Peyer's patch (tissue), 4 donors: Measurements from ENCODE around the gene COL6A1. TPM values are rescaled to one million over a fixed set of nuclear protein-coding genes. Genes with fewer than 3 reads are reported as not detected.
A peak's percentile ranks its signal among the peaks of the same experiment; 100 is the strongest.

ENCODE experiments used
- DNase-seq, 3 donors: peaks; one replicate each; pipeline ENCODE4 v3.0.0-alpha.2; 2017 to 2019
- H3K27ac ChIP-seq, 4 donors: fragments of 200-600 bp; sonication (generic); one replicate each; pipeline ENCODE4 v1.5.1; 2016 to 2019
- H3K27me3 ChIP-seq, 2 donors: fragments of 200-600 bp; sonication (generic); one replicate each; pipeline ENCODE4 v1.5.1; 2019
- H3K36me3 ChIP-seq, 3 donors: fragments of 200-600 bp; sonication (generic); one replicate each; pipeline ENCODE4 v1.5.1; 2016 to 2019
- H3K4me1 ChIP-seq, 4 donors: fragments of 200-600 bp; sonication (generic); one replicate each; pipeline ENCODE4 v1.5.1; 2016 to 2019
- H3K4me3 ChIP-seq, 4 donors: fragments of 200-600 bp; sonication (generic); 1 replicate in 3 of 4; 2 replicates in 1 of 4; pipeline ENCODE4 v1.5.1; 2016 to 2019; ENCODE audit warnings: mild to moderate bottlenecking in 1 of 4
- H3K9me3 ChIP-seq, 4 donors: fragments of 200-600 bp; sonication (generic); one replicate each; pipeline ENCODE4 v1.5.1; 2016 to 2019; ENCODE audit warnings: mild to moderate bottlenecking in 1 of 4
- CTCF ChIP-seq, 6 experiments: fragments of 450-650 bp in 4 of 6; fragments of 200-600 bp in 2 of 6; sonication (generic) in 1 of 6; IDR thresholded peaks; one replicate each; pipeline ENCODE4 v1.5.1; 2017 to 2019; ENCODE audit warnings: antibody characterized with exemption in 6 of 6, mild to moderate bottlenecking in 3 of 6, moderate library complexity in 1 of 6
- POLR2A ChIP-seq, 2 donors: fragments of 450-650 bp; IDR thresholded peaks; one replicate each; pipeline ENCODE4 v1.5.1; 2017; ENCODE audit warnings: antibody characterized with exemption in 2 of 2, mild to moderate bottlenecking in 2 of 2, moderate library complexity in 2 of 2
- total RNA-seq, 4 donors: library from RNA; depleted of rRNA; stranded (reverse); fragments of >200 nt; gene quantifications; one replicate each; pipeline ENCODE4 v1.1.0, GENCODE V29; 2016

The COL6A1 gene
- total RNA-seq, 4 donors from 2014 or later: 37.7 to 458 (median 161) TPM

DNA sequence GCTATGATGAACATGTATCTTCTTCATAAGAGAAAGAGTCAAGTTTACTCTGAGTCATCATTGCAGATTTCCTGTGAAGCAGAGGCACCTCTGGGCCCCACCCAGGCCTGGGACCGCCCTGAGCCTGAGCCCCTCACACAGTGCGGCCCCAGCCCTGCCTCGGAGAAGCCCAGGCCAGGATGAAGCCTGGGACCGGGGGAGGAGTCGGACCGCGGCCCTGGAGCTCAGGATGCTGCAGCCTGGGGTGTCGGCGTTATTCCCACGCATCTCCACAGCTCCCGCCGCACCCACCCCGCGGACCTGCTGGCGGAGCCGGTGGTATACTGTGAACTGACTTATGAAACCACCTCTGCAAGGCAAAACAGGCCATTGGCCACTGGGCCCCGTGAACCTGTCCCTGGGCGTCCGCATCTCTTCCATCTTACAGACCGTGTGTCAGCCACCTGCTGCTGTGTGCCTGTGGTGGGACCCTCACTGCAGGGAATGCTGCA is 2.4 kb upstream of the COL6A1 start:
- peak in 2 of 3 donors; percentile 44 to 49 for DNase-seq
- Histone ChIP-seq H3K4me3 (no peak overlapping the region), H3K36me3 (no peaks in the 10 kb centered on the region), H3K4me1 (peaks cover 0 to 31% (median 10%) of the 10 kb centered on the region in 4 donors), H3K9me3 (no peaks in the 10 kb centered on the region), H3K27ac (peak overlapping the region in 2 of 4 donors; percentile 72 to 77), H3K27me3 (peaks cover 0 to 4% of the 10 kb centered on the region in 2 donors)
- TF ChIP-seq CTCF (IDR thresholded peaks at IDR 0.05) (no peak), POLR2A (IDR thresholded peaks at IDR 0.05) (no peak)

- Histone ChIP-seq H3K4me3 (no peak overlapping the region), H3K27me3 (peaks cover 0 to 4% of the 10 kb centered on the region in 2 donors), H3K27ac (peak overlapping the region in 2 of 4 donors; percentile 31 to 77), H3K36me3 (no peaks in the 10 kb centered on the region), H3K9me3 (no peaks in the 10 kb centered on the region), H3K4me1 (peaks cover 0 to 27% (median 5%) of the 10 kb centered on the region in 4 donors)
- peak in 1 of 3 donors; percentile 45 for DNase-seq
- TF ChIP-seq POLR2A (IDR thresholded peaks at IDR 0.05): no peak
- TF ChIP-seq CTCF (IDR thresholded peaks at IDR 0.05): no peak
Measured at GRCh38 chr21:45979651-45980050, 1.9 kb upstream of the COL6A1 start.

- peaks cover 0 to under 1% of the 10 kb centered on the region in 2 donors for H3K27me3 ChIP-seq
- H3K9me3 ChIP-seq: no peaks in the 10 kb centered on the region
- no peaks in the 10 kb centered on the region for H3K36me3 ChIP-seq
- no peak overlapping the region for H3K4me3 ChIP-seq
- no peak for DNase-seq
- TF ChIP-seq POLR2A (IDR thresholded peaks at IDR 0.05): no peak
- TF ChIP-seq CTCF (IDR thresholded peaks at IDR 0.05): no peak
- H3K27ac ChIP-seq: peak overlapping the region in 1 of 4 donors; percentile 77
- H3K4me1 ChIP-seq: peaks cover 0 to 21% (median 5%) of the 10 kb centered on the region in 4 donors
Measured at GRCh38 chr21:45980271-45980670, 1.3 kb upstream of the COL6A1 start.

- H3K4me3 ChIP-seq: peak overlapping the region in 3 of 4 donors; percentile 9 to 67 (median 29)
- peaks cover 0 to 19% (median 5%) of the 10 kb centered on the region in 4 donors for H3K4me1 ChIP-seq
- no peaks in the 10 kb centered on the region for H3K27me3 ChIP-seq
- H3K27ac ChIP-seq: peak overlapping the region; percentile 47 to 77 (median 68)
- no peak for TF ChIP-seq POLR2A (IDR thresholded peaks at IDR 0.05)
- no peak for TF ChIP-seq CTCF (IDR thresholded peaks at IDR 0.05)
- no peaks in the 10 kb centered on the region for H3K9me3 ChIP-seq
- no peak for DNase-seq
- H3K36me3 ChIP-seq: no peaks in the 10 kb centered on the region
Measured at GRCh38 chr21:45980697-45981096, 873 bp upstream of the COL6A1 start.

DNA sequence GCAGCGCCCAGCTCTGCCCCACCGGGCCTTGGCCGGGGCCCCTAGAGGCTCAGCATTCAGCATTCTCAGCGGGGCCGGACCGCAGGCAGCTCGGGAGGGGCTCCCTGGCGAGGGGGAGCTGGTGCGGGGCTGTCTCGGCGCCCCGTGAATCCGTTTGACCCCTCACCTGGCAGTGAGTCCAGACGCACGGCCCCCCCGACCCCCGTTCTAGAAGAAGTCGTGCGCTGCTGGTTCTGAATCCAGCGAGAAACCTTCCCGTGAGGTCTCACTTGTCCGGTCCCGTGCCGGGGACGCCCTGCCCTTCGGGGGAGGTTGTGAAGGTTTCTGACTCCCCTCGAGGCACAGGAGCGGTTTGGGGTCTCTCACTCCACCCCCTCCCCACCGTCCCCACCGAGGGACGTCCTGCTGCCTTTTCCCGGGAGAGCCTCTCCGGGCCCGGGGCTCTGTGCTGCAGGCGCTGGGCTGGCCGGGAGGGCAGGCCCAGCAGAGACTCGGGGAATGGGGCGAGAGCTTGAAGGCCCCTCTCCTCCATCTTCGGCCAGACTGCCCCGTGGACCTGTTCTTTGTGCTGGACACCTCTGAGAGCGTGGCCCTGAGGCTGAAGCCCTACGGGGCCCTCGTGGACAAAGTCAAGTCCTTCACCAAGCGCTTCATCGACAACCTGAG is 655 bp downstream of the COL6A1 start:
- Histone ChIP-seq H3K4me3 (peak overlapping the region; percentile 50 to 76 (median 58)), H3K9me3 (no peaks in the 10 kb centered on the region), H3K27ac (peak overlapping the region; percentile 51 to 82 (median 77)), H3K4me1 (peaks cover 0 to 25% (median 5%) of the 10 kb centered on the region in 4 donors), H3K36me3 (peaks cover 0 to 8% (median 0%) of the 10 kb centered on the region in 3 donors), H3K27me3 (no peaks in the 10 kb centered on the region)
- peak in 2 of 3 donors; percentile 48 to 61 for DNase-seq
- no peak for TF ChIP-seq POLR2A (IDR thresholded peaks at IDR 0.05)
- TF ChIP-seq CTCF (IDR thresholded peaks at IDR 0.05): no peak
